Skin of body (tissue), 2 donors: ENCODE results near the gene ACAP3. TPM values are rescaled to one million over a fixed set of nuclear protein-coding genes. Genes with fewer than 3 reads are reported as not detected.

Experiments used
- DNase-seq: peaks from one replicate; lab custom pipeline; 2025; lab: John Stamatoyannopoulos, UW
- total RNA-seq: library from RNA; depleted of rRNA; stranded (reverse); fragments of >200 nt; gene quantifications from one replicate; pipeline ENCODE4 v1.2.3, GENCODE V29; 2014

Gene ACAP3
- total RNA-seq, 1 donor from 2014 or later: 34.6 TPM

GRCh38 chr1:1286313-1287261, 21.1 kb downstream of the ACAP3 start:
- no peak for DNase-seq

DNA sequence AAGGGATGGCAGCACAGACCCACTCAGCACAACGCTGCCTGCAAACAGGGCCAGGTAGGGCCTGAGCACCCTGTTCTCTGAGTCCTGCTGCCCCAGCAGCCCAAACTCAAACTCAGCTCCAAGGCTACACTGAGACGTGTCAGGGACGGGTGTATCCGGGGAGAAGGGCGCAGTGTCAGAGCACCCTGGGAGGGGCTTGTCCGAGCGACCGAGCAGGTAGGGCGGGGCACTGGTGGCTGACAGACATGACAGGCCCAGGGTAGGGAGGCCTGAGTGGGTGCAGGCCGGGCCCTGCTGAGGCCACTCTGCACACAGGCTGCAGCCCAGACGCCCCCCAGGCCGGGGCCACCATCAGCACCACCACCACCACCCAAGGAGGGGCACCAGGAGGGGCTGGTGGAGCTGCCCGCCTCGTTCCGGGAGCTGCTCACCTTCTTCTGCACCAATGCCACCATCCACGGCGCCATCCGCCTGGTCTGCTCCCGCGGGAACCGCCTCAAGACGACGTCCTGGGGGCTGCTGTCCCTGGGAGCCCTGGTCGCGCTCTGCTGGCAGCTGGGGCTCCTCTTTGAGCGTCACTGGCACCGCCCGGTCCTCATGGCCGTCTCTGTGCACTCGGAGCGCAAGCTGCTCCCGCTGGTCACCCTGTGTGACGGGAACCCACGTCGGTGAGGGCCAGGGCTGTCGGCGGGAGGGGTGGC, 22.0 kb downstream of the ACAP3 start:
- DNase-seq: no peak

GRCh38 chr1:1285102-1285571, 22.6 kb downstream of the ACAP3 start:
- DNase-seq: no peak

- DNase-seq: no peak
Measured at GRCh38 chr1:1284221-1285101, 23.3 kb downstream of the ACAP3 start.

GRCh38 chr1:1283821-1284220, 23.9 kb downstream of the ACAP3 start:
- DNase-seq: no peak

- no peak for DNase-seq
Measured at GRCh38 chr1:1282998-1283397, 24.7 kb downstream of the ACAP3 start.

DNA sequence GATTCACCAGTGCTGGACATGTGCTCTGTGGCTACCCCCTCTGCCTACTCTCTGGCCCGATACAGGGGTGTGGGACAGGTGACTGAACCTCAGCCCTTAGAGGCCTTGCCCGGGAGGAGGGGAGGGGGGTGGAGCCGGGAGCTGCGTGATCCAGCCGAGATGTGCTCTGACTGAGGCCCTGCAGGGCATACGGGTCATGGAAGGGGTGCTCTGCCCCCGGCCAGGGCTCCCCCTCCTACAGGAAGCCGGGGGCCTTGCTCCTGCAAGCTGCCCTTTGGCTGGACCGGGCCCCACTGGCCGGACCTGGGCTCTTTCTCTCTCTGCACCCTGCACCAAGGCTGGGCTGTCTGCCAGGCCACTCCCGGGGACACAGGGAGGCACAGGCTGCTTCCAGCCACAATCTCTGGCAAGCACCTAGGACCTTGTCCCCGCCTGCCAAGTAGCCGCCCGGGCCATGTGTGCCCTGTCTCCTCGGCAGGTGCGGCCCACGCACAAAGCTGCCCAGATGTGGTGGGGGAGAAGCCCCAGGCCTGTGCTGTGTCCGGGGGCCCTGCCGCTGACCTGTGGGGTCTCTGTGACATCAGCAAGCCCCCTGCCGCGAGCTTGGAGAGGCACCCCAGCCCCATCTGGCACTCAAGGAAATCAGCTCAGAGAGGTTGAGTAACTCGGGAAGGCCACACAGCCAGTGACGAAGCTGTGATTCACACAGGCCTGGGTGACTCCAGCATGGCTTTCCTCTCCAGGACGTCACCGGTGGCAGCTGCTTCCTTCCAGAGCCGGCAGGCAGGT, 26.0 kb downstream of the ACAP3 start:
- no peak for DNase-seq

GRCh38 chr1:1280782-1281481, 26.8 kb downstream of the ACAP3 start:
- DNase-seq: no peak

DNA sequence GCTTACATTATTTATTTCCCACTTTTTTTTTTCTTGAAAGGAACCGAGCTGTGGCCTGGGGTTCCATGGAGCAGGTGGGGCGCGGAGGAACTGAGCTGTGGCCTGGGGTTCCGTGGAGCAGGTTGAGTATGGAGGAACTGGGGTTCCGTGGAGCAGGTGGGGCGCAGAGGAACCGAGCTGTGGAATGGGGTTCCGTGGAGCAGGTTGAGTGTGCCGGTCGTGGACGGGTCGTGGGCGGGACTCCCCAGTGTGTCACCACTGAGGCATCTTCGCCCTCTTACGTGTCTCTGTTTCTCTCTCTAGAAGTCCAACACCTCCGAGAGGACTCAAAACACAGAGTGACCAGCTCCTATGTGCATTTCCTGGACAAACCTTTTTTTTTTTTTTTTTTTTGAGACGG, 28.7 kb downstream of the ACAP3 start:
- no peak for DNase-seq

DNA sequence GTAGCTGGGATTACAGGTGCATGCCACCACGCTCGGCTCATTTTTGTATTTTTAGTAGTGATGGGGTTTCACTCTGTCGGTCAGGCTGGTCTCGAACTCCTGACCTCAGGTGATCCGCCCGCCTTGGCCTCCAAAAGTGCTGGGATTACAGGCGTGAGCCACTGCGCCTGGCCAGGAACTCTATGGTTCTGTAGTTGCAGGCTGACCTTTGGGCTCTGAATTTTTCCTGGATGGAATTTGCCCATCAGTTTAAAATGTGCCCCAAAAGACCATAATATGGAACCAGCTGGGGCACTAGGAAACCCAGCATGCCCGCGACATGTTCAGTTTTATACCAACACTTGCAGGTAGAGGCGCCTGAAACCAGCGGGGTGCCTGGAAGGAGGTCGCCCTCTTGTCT, 29.1 kb downstream of the ACAP3 start:
- DNase-seq: no peak

DNA sequence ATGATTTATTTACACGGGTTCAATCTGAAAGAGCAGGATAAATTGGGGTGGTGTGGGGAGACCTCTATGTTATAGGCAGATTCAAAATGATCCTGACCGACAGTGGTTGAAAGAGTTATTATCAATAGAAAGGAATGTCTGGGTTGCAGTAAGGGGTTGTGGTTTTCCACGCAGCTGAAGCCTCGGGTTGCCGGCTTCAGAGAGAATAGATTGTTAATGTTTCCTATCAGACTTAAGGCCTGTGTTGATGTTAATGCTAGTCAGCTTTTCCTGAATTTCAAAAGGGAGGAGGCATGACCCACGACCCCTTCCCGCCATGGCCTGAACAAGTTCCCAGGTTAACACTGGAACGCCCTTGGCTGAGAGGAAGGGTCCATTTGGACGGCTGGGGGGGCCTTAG, 31.9 kb downstream of the ACAP3 start:
- DNase-seq: no peak

DNA sequence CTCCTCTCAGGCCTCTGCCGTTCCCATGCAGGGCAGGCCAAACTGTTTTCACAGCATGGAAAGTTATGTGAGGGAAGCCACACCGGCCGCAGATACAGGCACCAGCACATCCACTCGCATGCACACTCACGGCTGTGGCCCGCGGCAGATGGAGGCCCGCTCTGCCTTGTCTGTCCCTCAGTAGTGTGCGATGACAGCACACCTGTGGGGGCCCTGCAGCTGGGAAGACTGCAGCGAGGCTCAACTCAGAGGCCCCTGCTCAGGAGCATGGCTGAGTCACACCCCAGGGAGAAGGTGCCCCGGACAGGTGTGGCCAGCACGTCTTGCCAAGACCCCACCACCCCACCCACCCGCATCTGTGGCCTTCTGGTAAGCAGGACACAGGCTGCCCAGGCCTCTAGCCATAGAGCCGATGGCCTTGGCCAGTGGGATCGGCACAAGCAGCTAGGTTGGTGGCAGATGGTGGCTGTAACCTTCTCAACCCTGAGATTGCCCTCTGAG, 32.7 kb downstream of the ACAP3 start:
- DNase-seq: no peak

GRCh38 chr1:1274299-1274930, 33.3 kb downstream of the ACAP3 start:
- DNase-seq: no peak

GRCh38 chr1:1273512-1274298, 34.0 kb downstream of the ACAP3 start, which contains the start of gene UBE2J2:
UBE2J2 (minus strand) TSS chr1:1273854; CDS start chr1:1267992, 5,862 bp downstream.
- peak; percentile 81 for DNase-seq

DNA sequence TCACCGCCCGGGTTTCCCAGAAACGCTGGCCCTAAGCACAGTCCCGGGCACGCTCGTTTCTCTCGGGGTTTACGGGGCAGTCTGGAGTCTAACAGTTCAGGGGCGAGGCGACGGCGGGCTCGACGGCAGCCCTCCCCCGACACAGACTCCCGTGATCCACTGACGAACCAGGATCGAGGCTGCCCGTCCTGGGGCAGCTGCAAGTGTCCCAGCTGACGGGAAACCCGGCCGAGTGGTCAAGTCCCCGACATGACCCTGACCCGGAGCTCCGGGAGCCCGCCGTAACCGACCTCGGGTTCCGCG, 34.6 kb downstream of the ACAP3 start:
- no peak for DNase-seq

- no peak for DNase-seq
Measured at GRCh38 chr1:1272341-1273208, 35.2 kb downstream of the ACAP3 start.

DNA sequence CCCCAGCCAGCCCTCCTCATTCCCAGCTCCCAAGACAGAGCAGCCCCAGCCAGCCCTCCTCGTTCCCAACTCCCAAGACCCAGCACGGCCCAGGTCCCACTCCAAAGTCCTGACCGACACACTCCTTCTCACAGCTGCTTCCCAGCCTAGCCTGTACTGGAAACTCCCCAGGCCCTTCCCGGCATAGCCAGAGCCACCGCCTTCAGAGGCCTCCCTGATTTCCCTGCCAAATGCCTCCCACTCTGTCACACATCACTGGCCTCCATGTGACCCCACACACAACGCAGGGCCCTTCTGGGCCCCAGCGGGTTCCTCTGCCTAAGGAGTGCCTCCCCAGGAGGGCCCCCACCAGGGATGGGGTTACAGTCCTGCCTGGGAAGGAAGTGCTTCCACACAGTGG, 36.9 kb downstream of the ACAP3 start:
- no peak for DNase-seq

GRCh38 chr1:1268284-1268682, 39.4 kb downstream of the ACAP3 start:
- DNase-seq: no peak
